ENCODE results near the gene ETAA1.
A peak's percentile ranks its signal among the peaks of the same experiment; 100 is the strongest.

ETAA1 gene

GRCh38 chr2:67397143-67397986 lies at the start of gene ETAA1:
Gene ETAA1, plus strand, starts transcription at chr2:67397333. Its CDS starts 116 bp downstream, at chr2:67397449.
- peak; percentile 89 for DNase-seq (ENCODE audit: low spot score)

DNA sequence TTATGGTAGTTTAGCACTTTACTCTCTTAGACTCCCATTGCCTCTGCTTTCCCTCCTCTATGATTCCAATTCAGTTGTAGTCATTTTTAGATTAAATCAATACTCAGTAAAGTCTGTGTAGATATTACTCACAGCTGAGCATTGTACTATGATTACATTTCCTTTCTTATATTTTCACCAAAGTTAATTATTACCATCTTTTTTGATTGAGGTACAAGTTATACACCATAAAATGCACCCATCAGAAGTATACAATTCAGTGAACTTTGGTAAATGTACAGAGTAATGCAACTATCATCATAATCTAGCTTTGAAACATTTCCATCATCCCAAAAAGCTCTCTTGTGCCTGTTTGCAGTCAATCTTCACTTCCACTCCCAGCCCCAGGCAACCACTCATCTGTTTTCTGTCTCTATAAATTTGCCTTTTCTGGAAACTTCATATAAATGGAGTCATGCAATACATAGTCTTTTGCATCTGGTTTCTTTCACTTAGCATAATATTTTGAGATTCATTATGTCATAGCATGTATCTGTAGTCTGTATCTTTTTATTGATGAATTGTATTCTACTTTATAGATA lies 30.2 kb upstream of the ETAA1 start:
- DNase-seq (ENCODE audit: low spot score), result no peak

GRCh38 chr2:67374481-67374880 lies 22.7 kb upstream of the ETAA1 start:
- no peak for DNase-seq (ENCODE audit: low spot score)

GRCh38 chr2:67374949-67375348 lies 22.2 kb upstream of the ETAA1 start:
- DNase-seq (ENCODE audit: low spot score), result no peak

DNA sequence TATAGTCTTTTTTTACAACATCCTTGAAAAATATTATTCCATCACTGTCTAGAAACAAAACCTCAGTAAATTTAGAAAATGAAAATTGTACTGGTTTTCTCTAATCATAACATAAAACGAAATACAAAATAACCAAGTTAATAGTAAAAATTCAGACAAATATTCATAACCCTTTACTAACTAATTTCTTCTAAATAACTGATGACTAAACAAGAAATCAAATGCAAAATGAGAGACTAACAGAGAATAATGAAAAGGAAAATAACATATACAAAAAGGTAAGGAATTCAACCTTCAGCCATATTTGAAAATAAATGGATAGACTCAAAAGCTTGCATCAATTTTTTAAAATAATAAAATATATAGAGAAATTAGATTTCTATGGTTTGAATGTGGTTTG lies 18.6 kb upstream of the ETAA1 start:
- no peak for DNase-seq (ENCODE audit: low spot score)

DNA sequence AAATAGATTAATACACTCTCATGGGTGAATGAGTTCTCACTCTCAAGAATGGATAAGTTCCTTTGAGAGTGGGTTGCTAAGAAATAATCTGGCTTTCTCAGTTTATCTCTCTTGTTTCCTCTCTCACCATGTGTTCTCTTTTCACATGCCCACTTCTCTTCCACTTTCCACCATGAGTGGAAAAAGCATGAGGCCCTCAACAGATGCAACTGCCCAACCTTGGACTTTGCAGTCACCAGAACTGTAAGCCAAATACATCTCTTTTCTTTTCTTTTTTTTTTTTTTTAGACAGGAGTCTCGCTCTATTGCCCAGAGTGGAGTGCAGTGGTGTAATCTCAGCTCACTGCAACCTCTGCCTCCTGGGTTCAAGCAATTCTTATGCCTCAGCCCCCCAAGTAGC lies 18.1 kb upstream of the ETAA1 start:
- no peak for DNase-seq (ENCODE audit: low spot score)

- no peak for DNase-seq (ENCODE audit: low spot score)
Measured at GRCh38 chr2:67384123-67384822, 12.9 kb upstream of the ETAA1 start.

- no peak for DNase-seq (ENCODE audit: low spot score)
Measured at GRCh38 chr2:67388680-67389079, 8.5 kb upstream of the ETAA1 start.

DNA sequence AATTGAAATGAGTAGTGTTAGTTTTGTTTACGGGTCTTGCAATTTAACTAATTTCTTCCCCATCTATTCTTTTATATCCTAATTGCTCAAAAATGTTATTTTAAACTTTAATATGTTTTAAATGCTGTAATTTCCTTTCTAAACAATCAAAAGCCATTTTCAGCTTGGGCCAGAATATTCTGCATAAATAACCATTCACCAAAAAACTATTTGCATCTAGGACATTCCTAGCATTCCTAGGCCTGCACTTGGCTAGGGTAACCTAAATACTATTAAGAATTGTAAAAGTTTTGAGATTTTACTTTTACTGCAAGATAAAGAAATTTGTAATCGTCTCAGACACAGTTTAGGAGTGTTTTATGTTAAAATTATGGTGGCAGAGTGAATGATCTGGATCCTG lies 7.8 kb upstream of the ETAA1 start:
- DNase-seq (ENCODE audit: low spot score), result no peak

DNA sequence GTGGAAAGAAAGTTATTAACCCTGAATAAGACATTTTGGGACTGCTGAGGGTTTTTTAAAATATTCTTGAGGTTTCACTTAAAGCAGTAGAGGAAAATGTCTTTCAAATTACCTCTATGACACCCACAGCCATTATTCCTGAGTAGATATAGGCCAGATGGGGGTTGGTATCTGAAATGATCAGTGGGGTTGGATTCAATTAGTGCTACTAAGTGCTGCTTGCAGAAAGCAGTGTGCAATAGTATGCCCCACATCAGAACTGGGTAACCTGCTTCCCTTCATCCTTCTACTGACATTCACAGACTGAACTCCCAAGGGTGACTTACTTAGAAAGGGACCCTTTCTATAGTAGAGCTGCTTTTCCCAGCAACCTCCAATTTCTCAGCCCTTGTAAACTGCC lies 7.3 kb upstream of the ETAA1 start:
- no peak for DNase-seq (ENCODE audit: low spot score)

DNA sequence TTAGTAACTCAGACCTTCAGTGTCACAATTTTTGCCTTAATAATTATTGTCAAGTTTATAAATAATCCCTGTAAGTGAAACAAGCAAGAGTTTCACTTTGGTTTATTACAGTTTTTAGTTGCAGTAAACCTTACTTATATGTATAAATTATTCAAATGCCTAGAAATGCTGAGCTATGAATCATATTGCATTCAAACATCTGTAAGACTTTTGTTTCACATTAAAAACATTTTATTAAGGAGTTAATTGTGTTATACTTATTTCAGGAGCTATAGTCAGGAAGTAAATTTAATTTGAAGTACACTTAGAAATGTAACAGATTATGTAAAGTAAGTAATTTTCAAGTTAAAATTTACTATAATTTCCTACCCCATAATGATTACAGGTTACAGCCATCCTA lies 3.9 kb upstream of the ETAA1 start:
- no peak for DNase-seq (ENCODE audit: low spot score)

DNA sequence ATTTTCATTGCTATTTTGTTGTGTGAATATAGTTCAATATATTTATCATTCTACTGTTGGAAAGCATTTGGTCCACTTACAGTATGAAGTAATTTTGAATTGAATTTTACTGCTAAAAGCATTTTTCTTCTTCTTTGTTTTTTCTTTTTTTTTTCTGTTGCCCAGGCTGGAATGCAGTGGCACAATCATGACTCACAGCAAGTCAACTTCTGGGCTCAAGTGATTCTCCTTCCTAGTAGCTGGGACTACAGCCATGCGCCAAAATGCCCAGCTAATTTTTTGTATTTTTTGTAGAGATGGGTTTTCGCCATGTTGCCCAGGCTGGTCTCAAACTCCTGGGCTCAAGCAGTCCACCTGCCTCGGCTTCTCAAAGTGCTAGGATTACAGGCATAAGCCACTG lies 2.4 kb upstream of the ETAA1 start:
- no peak for DNase-seq (ENCODE audit: low spot score)

GRCh38 chr2:67399144-67399543 lies 2.0 kb downstream of the ETAA1 start:
- no peak for DNase-seq (ENCODE audit: low spot score)

- no peak for DNase-seq (ENCODE audit: low spot score)
Measured at GRCh38 chr2:67399831-67400489, 2.8 kb downstream of the ETAA1 start.

DNA sequence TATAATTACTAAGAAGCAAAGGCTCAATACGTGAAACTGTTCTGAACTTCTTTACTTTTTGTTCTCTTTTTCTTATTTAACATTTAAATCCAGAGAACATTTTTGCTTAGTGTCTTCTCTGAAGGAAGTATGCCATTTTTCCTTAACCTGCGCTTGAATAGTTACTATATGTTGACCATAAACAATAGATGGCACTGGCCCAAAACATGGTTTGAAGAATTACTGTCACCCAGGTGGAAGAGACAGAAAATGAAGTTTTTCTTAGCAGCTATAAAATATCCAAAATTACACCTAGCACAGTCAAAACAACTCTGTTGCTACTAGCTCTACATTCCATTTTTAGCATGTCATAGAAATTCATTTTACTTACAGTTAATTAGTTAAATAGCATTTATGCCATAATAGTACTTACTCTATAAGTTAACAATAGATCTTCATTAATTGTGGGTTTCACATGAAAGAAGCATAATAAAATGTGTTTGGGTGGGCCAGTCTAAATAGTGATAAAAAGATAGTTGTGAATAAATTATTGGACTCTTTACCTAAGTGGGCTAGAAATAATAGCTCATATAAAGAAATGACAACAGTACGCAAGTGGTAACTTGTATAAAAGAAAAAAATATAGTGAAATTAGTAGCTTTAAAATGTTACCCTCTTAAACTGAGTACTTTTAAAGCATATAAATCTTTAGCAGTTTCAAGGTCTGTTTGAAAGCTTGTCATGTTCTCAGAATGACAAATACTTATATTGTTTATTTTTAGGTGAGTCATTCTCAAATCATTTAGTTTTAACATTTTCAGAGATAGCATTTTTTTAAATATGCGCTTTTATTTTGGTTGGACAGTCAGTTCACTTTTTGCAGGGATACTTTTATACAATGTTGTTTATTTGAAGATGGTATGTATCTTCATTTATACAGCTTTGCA lies 3.7 kb downstream of the ETAA1 start:
- DNase-seq (ENCODE audit: low spot score), result no peak

DNA sequence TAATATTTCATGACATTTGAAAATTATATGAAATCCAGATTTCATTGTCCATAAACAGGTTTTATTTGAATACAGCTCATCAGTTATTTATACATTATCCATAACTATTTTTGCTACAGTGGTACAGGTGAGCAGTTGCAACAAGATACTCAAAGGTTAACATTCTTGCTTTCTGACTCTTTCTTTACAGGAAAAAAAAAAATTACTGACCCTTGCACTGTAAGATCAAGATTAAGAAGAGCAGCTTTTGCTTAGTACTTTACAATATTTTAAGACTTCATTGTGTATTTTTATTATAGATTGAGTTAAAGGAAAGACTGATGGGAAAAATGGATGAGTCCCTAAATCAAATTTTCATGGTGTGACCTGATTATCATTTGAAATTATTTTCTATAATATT lies 11.2 kb downstream of the ETAA1 start:
- no peak for DNase-seq (ENCODE audit: low spot score)

DNA sequence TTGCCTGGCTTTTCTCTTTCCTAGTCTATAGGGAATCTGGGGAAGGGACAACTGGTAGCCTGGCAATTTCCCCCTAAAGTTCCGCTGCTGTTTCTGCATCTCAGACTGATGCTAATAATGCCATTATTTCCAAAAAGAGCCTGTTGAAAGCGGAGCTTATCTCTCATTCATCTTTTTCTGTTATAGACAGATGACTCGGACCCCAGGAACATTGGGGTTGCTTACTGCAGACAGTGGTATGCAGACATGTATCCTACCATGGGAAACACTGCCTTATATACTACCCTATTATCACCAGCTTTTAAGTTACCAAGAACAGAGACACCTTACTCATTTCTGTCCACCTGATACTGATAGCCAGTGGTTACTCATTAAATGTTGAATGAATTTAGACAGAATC lies 15.3 kb downstream of the ETAA1 start:
- DNase-seq (ENCODE audit: low spot score), result no peak

GRCh38 chr2:67414867-67415266 lies 17.7 kb downstream of the ETAA1 start:
- no peak for DNase-seq (ENCODE audit: low spot score)

GRCh38 chr2:67416136-67416535 lies 19.0 kb downstream of the ETAA1 start:
- no peak for DNase-seq (ENCODE audit: low spot score)

- no peak for DNase-seq (ENCODE audit: low spot score)
Measured at GRCh38 chr2:67423489-67423888, 26.4 kb downstream of the ETAA1 start.

DNA sequence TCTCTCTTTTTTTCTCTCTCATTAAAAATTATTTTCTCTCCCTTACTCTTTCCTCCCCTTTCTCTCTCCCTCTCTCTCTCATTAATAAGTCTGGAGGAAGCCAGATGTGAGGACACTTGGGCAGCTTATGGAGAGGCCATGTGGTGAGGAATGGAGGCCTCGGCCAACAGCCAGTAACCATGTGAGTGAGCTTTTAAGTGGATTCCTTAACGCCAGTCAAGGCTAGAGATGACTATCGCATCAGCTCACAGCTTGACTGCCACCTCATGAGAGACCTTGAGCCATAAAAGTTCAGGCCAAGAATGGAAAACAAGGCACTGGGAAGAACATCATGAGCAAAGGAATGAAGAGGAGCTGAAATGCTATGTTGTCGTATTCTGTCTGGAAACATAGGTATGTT lies 39.1 kb downstream of the ETAA1 start:
- DNase-seq (ENCODE audit: low spot score), result no peak

GRCh38 chr2:67437114-67437513 lies 40.0 kb downstream of the ETAA1 start:
- no peak for DNase-seq (ENCODE audit: low spot score)
